NCI-H2107 treated with DMSO at 0.1 percent for 48 hours (cell line): ENCODE data around the gene TRIM15.
"Not testable (repeated sequence)": the region's sequence is repeated elsewhere in the genome, so short reads cannot be mapped to it uniquely, and the experiment has no call there.

Source experiments
- DNase-seq: peaks from one replicate; lab custom pipeline; 2025; ENCODE audit not compliant: unreplicated experiment; lab: John Stamatoyannopoulos, UW

Gene TRIM15

GRCh38 chr6:30162265-30163089 lies 869 bp upstream of the TRIM15 start:
- no peak for DNase-seq

DNA sequence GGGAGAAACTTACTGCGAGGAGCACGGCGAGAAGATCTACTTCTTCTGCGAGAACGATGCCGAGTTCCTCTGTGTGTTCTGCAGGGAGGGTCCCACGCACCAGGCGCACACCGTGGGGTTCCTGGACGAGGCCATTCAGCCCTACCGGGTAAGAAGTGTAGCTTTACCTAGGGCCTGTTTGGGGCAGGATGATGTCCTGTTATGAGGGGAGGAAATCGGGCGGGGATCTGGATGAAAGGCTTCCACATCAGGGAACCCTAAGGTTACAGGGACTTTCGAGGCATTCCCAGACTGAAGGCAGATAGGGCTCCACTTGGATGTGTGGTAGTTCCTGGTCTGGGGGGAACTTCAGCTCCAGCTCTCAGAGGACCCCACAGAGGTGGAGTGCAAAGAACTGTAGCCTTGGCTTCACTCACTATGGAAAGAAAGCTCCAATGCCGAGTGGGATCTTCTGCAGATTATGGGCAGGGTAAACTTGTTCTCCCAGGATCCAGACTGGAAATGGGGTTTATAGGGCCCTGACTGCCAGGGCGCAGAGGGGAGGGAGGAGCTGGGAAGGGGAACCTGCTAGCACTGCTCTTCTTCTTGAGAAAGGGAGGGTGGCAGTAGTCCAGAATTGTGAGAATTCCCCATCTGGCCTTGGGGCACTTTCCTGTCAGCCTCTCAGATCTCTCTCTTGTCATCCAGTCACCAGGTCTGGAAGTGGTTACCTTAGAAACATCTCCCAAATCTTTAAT lies 740 bp downstream of the TRIM15 start:
- DNase-seq, result no peak

GRCh38 chr6:30164714-30165113 lies 1.4 kb downstream of the TRIM15 start:
- DNase-seq, result no peak

GRCh38 chr6:30165238-30165637 lies 1.9 kb downstream of the TRIM15 start:
- DNase-seq, result not testable (repeated sequence)

- no peak for DNase-seq
Observed at GRCh38 chr6:30167101-30167500, 3.8 kb downstream of the TRIM15 start.

DNA sequence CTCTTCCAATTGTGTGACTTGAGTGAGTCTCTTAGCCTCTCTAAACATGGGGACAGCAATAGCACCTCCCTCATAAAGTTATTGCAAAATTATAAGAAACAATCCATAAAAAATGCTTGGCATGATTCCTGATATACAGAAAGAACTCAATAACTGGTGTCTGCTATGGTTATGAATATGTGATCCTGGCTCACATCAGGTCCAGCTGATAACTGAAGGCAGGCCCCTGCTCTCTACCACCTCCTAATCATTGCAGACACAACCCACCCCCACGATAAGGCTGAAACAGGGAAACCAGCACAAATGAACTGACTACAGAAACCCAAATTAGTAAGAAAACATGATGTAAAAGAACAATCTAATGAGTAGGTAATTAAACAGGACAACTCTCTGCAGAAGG lies 5.4 kb downstream of the TRIM15 start:
- DNase-seq, result no peak

DNA sequence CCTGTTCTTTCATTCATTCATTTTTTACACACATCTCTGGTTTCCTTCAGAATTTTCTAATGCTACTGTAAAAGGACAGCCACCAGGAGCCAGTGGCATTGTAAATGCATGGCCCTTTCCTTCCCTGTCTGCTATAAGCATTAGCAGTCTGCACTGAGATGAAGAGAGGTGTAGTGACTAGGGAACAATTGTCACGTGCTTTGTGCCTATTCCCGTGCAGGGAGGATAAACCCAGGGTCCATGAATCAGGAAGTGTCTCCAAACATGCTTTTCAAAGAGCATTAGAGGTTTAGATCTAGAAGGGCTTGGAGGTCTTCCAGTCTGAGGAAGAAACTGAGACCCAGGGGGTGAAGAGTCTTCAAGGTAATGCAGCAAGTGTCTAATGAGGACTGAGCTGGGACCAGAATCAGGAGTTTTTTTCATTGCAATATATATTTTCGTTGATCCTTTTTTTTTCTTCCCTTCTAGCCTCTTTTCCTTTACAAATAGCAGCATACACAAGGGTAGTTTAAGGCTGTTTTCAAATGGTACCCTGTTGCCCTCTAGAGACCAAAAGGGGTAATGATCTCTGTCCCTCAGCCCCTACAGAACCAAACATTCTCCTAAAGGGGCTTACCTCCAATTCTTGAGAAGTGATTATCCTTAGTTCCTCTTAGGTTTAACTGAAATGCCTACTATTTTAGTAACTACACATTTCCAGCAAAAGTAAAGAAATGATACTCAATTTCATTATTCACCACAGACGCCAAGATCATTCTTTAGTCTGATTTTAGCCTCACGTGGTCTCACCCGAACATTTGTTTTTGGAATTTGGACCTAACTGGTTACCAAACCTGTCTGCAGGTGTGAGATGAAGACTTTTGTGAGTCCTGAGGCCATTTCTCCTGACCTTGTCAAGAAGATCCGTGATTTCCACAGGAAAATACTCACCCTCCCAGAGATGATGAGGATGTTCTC lies 6.6 kb downstream of the TRIM15 start:
- DNase-seq, result no peak

- no peak for DNase-seq
Observed at GRCh38 chr6:30171677-30172471, 8.5 kb downstream of the TRIM15 start.

- no peak for DNase-seq
Observed at GRCh38 chr6:30172681-30173080, 9.3 kb downstream of the TRIM15 start.

DNA sequence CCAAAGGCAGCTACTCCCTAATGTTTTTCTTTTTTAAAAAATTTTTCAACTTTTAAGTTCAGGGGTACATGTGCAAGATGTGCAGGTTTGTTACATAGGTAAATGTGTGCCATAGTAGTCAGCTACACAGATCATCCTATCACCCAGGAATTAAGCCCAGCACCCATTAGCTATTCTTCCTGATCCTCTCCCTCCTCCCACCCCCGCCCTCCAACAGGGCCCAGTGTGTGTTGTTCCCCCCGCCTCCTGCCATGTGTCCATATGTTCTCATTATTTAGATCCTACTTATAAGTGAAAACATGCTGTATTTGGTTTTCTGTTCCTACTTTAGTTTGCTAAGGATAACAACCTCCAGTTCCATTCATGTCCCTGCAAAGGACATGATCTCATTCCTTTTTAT lies 12.4 kb downstream of the TRIM15 start:
- no peak for DNase-seq

GRCh38 chr6:30178837-30179236 lies 15.5 kb downstream of the TRIM15 start:
- no peak for DNase-seq

DNA sequence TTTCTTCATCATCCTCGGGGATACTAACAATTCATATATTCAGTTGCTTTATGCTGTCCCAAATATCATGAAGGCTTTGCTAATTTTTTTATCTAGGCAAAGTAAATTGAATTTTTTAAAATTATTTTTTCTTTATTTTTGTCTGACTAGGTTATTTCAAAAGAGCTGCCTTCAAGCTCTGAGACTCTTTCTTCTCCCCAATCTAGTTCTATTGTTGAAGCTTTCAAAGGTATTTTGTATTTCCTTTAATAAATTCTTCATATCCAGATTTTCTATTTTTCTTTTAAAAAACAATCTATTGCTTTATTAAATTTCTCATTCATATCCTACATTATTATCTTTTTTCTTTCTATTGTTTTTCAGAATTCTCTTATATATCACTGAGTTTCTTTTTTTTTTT lies 16.8 kb downstream of the TRIM15 start:
- no peak for DNase-seq

- no peak for DNase-seq
Observed at GRCh38 chr6:30184417-30185031, 21.2 kb downstream of the TRIM15 start.

- DNase-seq, result no peak
Observed at GRCh38 chr6:30185846-30186484, 22.6 kb downstream of the TRIM15 start.

- DNase-seq, result no peak
Observed at GRCh38 chr6:30188541-30188940, 25.2 kb downstream of the TRIM15 start.

DNA sequence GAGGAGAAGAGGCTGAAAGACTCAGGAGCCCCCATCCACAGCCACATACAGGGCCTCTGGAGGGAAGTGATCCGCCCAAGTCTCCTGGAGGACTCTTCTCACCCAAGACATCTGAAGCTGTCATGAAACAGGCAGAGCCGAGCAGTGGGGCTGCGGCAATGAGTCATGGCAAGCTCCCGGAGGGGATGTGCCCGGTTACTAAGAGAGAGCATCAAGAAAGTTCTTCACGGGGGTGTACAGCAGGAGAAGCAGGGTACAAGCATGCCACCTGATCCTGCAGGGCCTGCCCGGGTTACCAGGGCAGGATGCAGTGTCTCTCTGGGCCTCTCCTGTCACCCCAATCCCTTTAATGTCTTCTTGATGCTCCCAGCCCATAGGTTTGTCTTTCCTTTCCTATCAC lies 28.7 kb downstream of the TRIM15 start:
- no peak for DNase-seq

DNA sequence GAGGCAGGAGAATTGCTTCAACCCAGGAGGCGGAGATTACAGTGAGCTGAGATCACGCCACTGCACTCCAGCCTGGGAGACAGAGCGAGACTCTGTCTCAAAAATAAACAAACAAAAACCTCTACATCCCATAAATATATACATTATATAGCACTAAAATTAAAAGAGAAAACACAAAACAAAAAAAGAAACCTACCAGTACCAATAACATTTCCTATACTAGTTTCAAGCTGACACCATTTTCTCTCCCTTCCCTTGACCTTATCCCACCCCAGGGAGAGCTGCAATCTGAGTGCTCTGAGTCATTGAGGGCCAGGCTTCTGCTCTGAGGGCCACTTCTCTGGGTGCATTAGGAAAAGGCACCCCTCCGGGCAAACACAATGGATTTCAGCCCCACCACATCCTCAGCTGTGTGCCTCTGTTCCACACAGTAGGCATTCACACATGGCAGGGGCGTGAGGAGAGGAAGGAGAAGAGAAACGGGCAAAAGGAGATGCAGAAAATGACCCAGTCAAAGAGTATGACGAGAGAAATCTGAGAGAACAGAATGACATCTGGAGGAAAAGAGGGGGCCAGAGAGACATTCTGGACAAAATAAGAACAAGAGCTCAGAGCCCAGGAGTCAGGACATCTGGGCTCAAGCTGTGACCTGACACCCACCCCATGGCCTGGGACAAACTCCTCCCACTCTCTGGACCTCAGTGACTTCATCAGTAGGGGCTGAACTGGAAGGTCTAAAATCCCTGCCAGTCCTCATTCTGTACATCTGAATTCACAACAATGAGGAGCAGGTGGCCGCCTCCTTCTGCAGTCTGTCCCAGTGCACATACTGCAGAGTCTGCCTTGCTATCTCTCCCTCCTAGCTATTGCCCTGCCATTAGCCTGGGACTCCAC lies 31.7 kb downstream of the TRIM15 start:
- DNase-seq, result no peak

- no peak for DNase-seq
Observed at GRCh38 chr6:30195951-30196350, 32.6 kb downstream of the TRIM15 start.

GRCh38 chr6:30196376-30196775 lies 33.0 kb downstream of the TRIM15 start:
- no peak for DNase-seq
